Measurements from ENCODE around the gene ZC3H10. TPM values are rescaled to one million over a fixed set of nuclear protein-coding genes. Genes with fewer than 3 reads are reported as not detected.

Gene ZC3H10
- total and polyA plus RNA-seq, 2 of the 13 experiments (the other 11 are each of a cell fraction or from before 2014, with no cell fraction given) = 0.70 to 2.3 TPM

- TF ChIP-seq DZIP1 (CRISPR knock-in tag; IDR thresholded peaks at IDR 0.05) = no peak
- TF ChIP-seq ZFP62 (CRISPR knock-in tag; IDR thresholded peaks at IDR 0.05) = no peak
- no peak for TF ChIP-seq ZHX1 (CRISPR knock-in tag; IDR thresholded peaks at IDR 0.05; ENCODE audit: low read depth)
- no peak for TF ChIP-seq LCORL (IDR thresholded peaks at IDR 0.05)
- peak; percentile 15 for TF ChIP-seq LCORL (CRISPR knock-in tag; IDR thresholded peaks at IDR 0.05)
- TF ChIP-seq SMC3 (IDR thresholded peaks at IDR 0.05; ENCODE audit: low read length) = no peak
- no peak for TF ChIP-seq ZNF383 (CRISPR knock-in tag; IDR thresholded peaks at IDR 0.05; ENCODE audit: borderline replicate concordance)
- TF ChIP-seq ZSCAN31 (CRISPR knock-in tag; IDR thresholded peaks at IDR 0.05; ENCODE audit: low read depth) = no peak
- TF ChIP-seq HDAC2 (CRISPR knock-in tag; IDR thresholded peaks at IDR 0.05) = peak; percentile 78; the same call in 1 of the 2 replicates
- no peak for TF ChIP-seq ZNF512B (CRISPR knock-in tag; IDR thresholded peaks at IDR 0.05; ENCODE audit: borderline replicate concordance)
- no peak for TF ChIP-seq ZNF530 (CRISPR knock-in tag; IDR thresholded peaks at IDR 0.05; ENCODE audit: low read depth)
- no peak for TF ChIP-seq ZNF333 (CRISPR knock-in tag; IDR thresholded peaks at IDR 0.05; ENCODE audit: borderline replicate concordance)
- peak; percentile 92 for TF ChIP-seq RXRB (CRISPR knock-in tag; IDR thresholded peaks at IDR 0.05; ENCODE audit: borderline replicate concordance)
- TF ChIP-seq ZNF275 (CRISPR knock-in tag; IDR thresholded peaks at IDR 0.05; ENCODE audit: borderline replicate concordance) = no peak
- no peak for TF ChIP-seq PBX3 (CRISPR knock-in tag; IDR thresholded peaks at IDR 0.05; ENCODE audit: borderline replicate concordance)
- no peak for TF ChIP-seq MLX (CRISPR knock-in tag; IDR thresholded peaks at IDR 0.05)
- no peak for TF ChIP-seq ARNT (IDR thresholded peaks at IDR 0.05)
- no peak for TF ChIP-seq JUNB (CRISPR knock-in tag; IDR thresholded peaks at IDR 0.05; ENCODE audit: borderline replicate concordance)
- peak; percentile 27; the same call in 1 of the 2 replicates for TF ChIP-seq ISL2 (CRISPR knock-in tag; IDR thresholded peaks at IDR 0.05)
These were observed 37.4 kb upstream of the ZC3H10 start (continued) for GRCh38 chr12:56080556-56081138.

All from HepG2 (cell line).